Panc1 (cell line): ENCODE data around the gene PLAAT2. TPM values are rescaled to one million over a fixed set of nuclear protein-coding genes. Genes with fewer than 3 reads are reported as not detected.

Source experiments
- ATAC-seq: fragments of 200-7000 bp; cut with Tn5 transposase; 2 replicates; pipeline ENCODE4 v1.9.1; 2020; ENCODE audit warnings: mild to moderate bottlenecking, moderate library complexity
- BruUV-seq: library from RNA; stranded (reverse); fragments of 400-500 nt; replicated peaks from 2 replicates; lab custom pipeline; 2021; lab: Mats Ljungman, UMichigan
- CTCF ChIA-PET: fragments of 300-600 bp; sonication (Branson Sonifier 250); formaldehyde crosslinking; loops from one replicate; lab custom pipeline; 2022; ENCODE audit warnings: antibody characterized with exemption; lab: Charles Lee
- POLR2A ChIA-PET: fragments of 300-600 bp; sonication (Branson Sonifier 250); formaldehyde crosslinking; loops from one replicate; lab custom pipeline; 2022; ENCODE audit warnings: antibody characterized with exemption; lab: Charles Lee
- DNase-seq: peaks from one replicate; pipeline ENCODE4 v3.0.0-alpha.2; 2010; ENCODE audit warnings: low read depth, low spot score
- H3K27ac ChIP-seq: 2 replicates; pipeline ENCODE4 v1.5.1; 2011; ENCODE audit warnings: mild to moderate bottlenecking, low read length, inconsistent platforms
- H3K27me3 ChIP-seq: fragments of 200-500 bp; sonication (Bioruptor generic); 2 replicates; pipeline ENCODE4 v1.6.0; 2014; ENCODE audit warnings: low read length, inconsistent platforms; ENCODE audit not compliant: control insufficient read depth, insufficient read depth
- H3K36me3 ChIP-seq: fragments of 200-500 bp; sonication (Bioruptor generic); 2 replicates; pipeline ENCODE4 v1.5.1; 2014; ENCODE audit warnings: inconsistent platforms, mild to moderate bottlenecking, low read length, moderate library complexity; ENCODE audit not compliant: control insufficient read depth, insufficient read depth
- H3K4me1 ChIP-seq: 2 replicates; pipeline ENCODE4 v1.5.1; 2011; ENCODE audit warnings: inconsistent platforms, mild to moderate bottlenecking, low read length, moderate library complexity; ENCODE audit not compliant: control insufficient read depth, insufficient read depth
- H3K4me3 ChIP-seq, 2 experiments: 2 replicates each; pipeline ENCODE4 v1.5.1; 2011 to 2012; ENCODE audit warnings: low read depth in 2 of 2, low read length in 2 of 2, mild to moderate bottlenecking in 2 of 2, inconsistent platforms in 1 of 2, moderate library complexity in 1 of 2
- H3K9me3 ChIP-seq: fragments of 200-500 bp; sonication (Bioruptor generic); 2 replicates; pipeline ENCODE4 v1.5.1; 2014; ENCODE audit warnings: low read depth, mild to moderate bottlenecking, inconsistent platforms, low read length, moderate library complexity; ENCODE audit not compliant: control insufficient read depth, insufficient read depth
- POLR2AphosphoS5 ChIP-seq: IDR thresholded peaks from 2 replicates; pipeline ENCODE4 v1.6.1; 2012; ENCODE audit warnings: mild to moderate bottlenecking, low read depth, low read length, moderate library complexity
- SIN3A ChIP-seq: IDR thresholded peaks from 2 replicates; pipeline ENCODE4 v1.6.1; 2012; ENCODE audit warnings: low read depth, mild to moderate bottlenecking, low read length, moderate library complexity, borderline replicate concordance; ENCODE audit not compliant: insufficient read depth
- TCF7L2 ChIP-seq: IDR thresholded peaks from 2 replicates; pipeline ENCODE4 v1.6.1; 2011; ENCODE audit warnings: mild to moderate bottlenecking, low read depth, low read length, inconsistent platforms
- in situ Hi-C: cut with HindIII; loops from 2 replicates; pipeline ENCODE4 v1.10.0; 2016; ENCODE audit warnings: low sequenced_read_pairs, low pct_unique_long_range_greater_than_20kb
- intact Hi-C: fragments of 100-400 bp; cut with micrococcal nuclease; formaldehyde crosslinking; loops from one replicate; pipeline ENCODE4 v1.10.0; 2022; ENCODE audit not compliant: unreplicated experiment
- total RNA-seq: library from RNA; stranded (reverse); gene quantifications from one replicate; pipeline ENCODE4 v1.2.1, GENCODE V29; 2021; ENCODE audit not compliant: unreplicated experiment
- TF ChIP-seq, protein P1 (sequence below): fragments of 450-650 bp; IDR thresholded peaks from 2 replicates; pipeline ENCODE4 v1.5.1; 2017; ENCODE audit warnings: mild to moderate bottlenecking
- TF ChIP-seq, protein P2 (sequence below), 2 experiments: IDR thresholded peaks; 2 replicates each; pipeline ENCODE4 v1.6.1; 2011 to 2012; ENCODE audit warnings: low read depth in 2 of 2, control low read depth in 1 of 2, low read length in 1 of 2, mild to moderate bottlenecking in 1 of 2, moderate library complexity in 1 of 2; ENCODE audit not compliant: insufficient read depth in 1 of 2

Gene PLAAT2
- total RNA-seq, 1 experiment from 2014 or later, result not detected

DNA sequence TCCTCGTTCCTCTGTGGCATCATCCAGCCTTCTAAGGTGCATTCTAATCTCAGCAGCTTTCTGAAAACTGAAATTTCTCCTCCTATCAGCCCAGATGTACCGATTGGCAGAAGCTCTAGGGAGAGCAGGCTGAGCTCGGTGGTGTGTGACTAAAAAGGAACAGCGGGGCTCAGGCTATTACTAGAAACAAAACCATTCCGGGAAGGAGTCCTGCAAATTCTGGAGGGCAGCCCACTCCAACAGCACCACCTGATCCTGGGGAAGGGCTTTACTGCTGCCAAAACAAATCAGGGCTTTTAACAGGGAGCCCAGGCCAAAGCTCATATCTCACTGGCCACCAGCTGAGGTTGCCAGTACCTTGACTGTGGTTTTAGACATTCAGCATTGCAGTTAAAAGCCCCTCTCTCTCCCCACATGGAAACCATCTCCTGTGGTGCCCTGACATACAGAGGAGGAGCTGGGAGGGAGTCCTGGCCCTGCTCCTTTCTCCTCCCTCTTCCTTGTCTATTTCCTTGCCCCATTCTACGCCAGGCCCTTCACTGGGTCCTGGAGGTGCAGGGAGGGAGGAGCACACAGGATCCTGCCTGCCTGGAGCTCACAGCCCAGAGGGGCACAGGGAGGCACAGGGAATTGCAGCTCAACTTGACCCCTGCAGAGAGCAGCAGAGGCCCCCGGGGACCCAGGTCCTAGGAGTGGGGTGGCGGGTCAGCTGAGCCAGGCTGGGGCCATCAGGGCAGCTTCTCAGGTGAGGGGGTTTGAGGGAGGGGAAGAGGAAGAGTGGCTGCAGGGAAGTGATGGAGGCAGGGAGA lies 25.7 kb downstream of the PLAAT2 start:
- no TSS peak for BruUV-seq
- intact Hi-C loops (no loop called here), in situ Hi-C loops (no loop called here)
- ATAC-seq (peak; percentile 67), DNase-seq (no peak)
- no peaks in the 10 kb centered on the region for H3K9me3 ChIP-seq
- TF ChIP-seq SIN3A (no peak), POLR2AphosphoS5 (no peak), TCF7L2 (no peak)
- TF ChIP-seq, protein P1, sequence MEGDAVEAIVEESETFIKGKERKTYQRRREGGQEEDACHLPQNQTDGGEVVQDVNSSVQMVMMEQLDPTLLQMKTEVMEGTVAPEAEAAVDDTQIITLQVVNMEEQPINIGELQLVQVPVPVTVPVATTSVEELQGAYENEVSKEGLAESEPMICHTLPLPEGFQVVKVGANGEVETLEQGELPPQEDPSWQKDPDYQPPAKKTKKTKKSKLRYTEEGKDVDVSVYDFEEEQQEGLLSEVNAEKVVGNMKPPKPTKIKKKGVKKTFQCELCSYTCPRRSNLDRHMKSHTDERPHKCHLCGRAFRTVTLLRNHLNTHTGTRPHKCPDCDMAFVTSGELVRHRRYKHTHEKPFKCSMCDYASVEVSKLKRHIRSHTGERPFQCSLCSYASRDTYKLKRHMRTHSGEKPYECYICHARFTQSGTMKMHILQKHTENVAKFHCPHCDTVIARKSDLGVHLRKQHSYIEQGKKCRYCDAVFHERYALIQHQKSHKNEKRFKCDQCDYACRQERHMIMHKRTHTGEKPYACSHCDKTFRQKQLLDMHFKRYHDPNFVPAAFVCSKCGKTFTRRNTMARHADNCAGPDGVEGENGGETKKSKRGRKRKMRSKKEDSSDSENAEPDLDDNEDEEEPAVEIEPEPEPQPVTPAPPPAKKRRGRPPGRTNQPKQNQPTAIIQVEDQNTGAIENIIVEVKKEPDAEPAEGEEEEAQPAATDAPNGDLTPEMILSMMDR, result no peak
- TF ChIP-seq, protein P2, sequence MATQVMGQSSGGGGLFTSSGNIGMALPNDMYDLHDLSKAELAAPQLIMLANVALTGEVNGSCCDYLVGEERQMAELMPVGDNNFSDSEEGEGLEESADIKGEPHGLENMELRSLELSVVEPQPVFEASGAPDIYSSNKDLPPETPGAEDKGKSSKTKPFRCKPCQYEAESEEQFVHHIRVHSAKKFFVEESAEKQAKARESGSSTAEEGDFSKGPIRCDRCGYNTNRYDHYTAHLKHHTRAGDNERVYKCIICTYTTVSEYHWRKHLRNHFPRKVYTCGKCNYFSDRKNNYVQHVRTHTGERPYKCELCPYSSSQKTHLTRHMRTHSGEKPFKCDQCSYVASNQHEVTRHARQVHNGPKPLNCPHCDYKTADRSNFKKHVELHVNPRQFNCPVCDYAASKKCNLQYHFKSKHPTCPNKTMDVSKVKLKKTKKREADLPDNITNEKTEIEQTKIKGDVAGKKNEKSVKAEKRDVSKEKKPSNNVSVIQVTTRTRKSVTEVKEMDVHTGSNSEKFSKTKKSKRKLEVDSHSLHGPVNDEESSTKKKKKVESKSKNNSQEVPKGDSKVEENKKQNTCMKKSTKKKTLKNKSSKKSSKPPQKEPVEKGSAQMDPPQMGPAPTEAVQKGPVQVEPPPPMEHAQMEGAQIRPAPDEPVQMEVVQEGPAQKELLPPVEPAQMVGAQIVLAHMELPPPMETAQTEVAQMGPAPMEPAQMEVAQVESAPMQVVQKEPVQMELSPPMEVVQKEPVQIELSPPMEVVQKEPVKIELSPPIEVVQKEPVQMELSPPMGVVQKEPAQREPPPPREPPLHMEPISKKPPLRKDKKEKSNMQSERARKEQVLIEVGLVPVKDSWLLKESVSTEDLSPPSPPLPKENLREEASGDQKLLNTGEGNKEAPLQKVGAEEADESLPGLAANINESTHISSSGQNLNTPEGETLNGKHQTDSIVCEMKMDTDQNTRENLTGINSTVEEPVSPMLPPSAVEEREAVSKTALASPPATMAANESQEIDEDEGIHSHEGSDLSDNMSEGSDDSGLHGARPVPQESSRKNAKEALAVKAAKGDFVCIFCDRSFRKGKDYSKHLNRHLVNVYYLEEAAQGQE (IDR thresholded peaks at IDR 0.05; ENCODE audit: insufficient read depth in 1 of 2, low read depth in 2 of 2, low read length in 1 of 2), result no peak
- no peaks in the 10 kb centered on the region for H3K4me1 ChIP-seq
- H3K36me3 ChIP-seq, result no peaks in the 10 kb centered on the region
- peak overlapping the region; percentile 28 to 56; a peak in 3 of 4 replicates for H3K4me3 ChIP-seq
- H3K27ac ChIP-seq, result peak overlapping the region; percentile 2; the same call in 1 of the 2 replicates
- POLR2A ChIA-PET, result interaction anchor here (0.7 kb wide), 1 partner anchor 874 kb away, joined by 4 read pairs; no protein-coding TSS in a partner anchor
- CTCF ChIA-PET, result no interaction called here
- peaks cover 7% of the 10 kb centered on the region; the same call in 1 of the 2 replicates for H3K27me3 ChIP-seq

DNA sequence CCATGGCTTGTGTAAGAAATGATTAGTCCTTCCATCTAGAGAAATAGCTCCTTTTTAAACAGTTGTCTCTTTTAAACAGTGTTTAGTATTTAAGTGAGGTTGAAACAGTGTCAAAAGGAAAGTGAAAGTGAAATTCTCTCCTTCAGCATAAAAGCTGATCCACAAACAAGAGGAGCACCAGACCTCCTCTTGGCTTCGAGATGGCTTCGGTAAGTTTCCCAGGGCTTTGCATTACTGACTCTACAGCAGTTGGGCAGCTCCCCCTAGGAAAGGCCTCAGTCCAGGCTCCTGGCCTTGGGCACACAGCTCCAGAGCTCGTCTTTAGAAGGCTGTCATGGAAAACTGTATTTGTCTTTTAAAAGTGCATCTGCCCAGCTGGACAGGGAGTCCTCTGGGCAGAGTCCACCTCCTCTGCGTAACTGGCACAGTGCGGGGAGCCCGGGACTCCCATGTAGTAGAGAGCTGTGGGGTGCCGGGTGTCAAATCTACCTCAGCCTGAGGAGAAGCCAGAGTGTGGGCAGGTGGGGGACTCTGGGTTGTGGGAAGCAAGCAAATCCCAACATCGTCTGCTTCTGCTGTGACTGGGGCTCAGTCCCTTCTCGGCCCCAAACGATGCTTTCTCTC lies 26.4 kb downstream of the PLAAT2 start, which contains the start of gene PLAAT4:
Gene PLAAT4 (plus strand): TSS at position 140 of the 624 bp plus-strand sequence. CDS start 61 bp downstream, at position 201.
- peaks cover 9% of the 10 kb centered on the region; the same call in 1 of the 2 replicates for H3K27me3 ChIP-seq
- DNase-seq (no peak), ATAC-seq (peak; percentile 81)
- TF ChIP-seq, protein P1, result no peak
- TF ChIP-seq, protein P2 (IDR thresholded peaks at IDR 0.05; ENCODE audit: insufficient read depth in 1 of 2, low read depth in 2 of 2, low read length in 1 of 2), result no peak
- TF ChIP-seq POLR2AphosphoS5, result no peak
- TF ChIP-seq TCF7L2, result no peak
- in situ Hi-C loops, result no loop called here
- ChIA-PET POLR2A (no interaction called here), CTCF (no interaction called here)
- peak within 1 kb of the TSS; percentile 2 for H3K27ac ChIP-seq
- H3K36me3 ChIP-seq, result no peaks in the 10 kb centered on the region
- no TSS peak for BruUV-seq
- no peaks in the 10 kb centered on the region for H3K9me3 ChIP-seq
- H3K4me3 ChIP-seq, result peak within 1 kb of the TSS; percentile 28 to 56
- intact Hi-C loops, result no loop called here
- H3K4me1 ChIP-seq, result no peaks in the 10 kb centered on the region
